Transverse colon (tissue), 4 donors: ENCODE data around the gene JAKMIP1. TPM values are rescaled to one million over a fixed set of nuclear protein-coding genes. Genes with fewer than 3 reads are reported as not detected.

Source experiments
- DNase-seq: peaks from one replicate; pipeline ENCODE4 v3.0.0-alpha.2; 2019
- H3K27ac ChIP-seq, 4 donors: fragments of 200-600 bp; sonication (generic); 2 replicates each; pipeline ENCODE4 v1.5.1; 2016 to 2018; ENCODE audit warnings: inconsistent platforms in 4 of 4
- H3K27me3 ChIP-seq: fragments of 200-600 bp; sonication (generic); 2 replicates; pipeline ENCODE4 v1.5.1; 2017; ENCODE audit warnings: inconsistent platforms
- H3K36me3 ChIP-seq, 4 donors: fragments of 200-600 bp; sonication (generic); 2 replicates each; pipeline ENCODE4 v1.5.1; 2017 to 2019; ENCODE audit warnings: inconsistent platforms in 4 of 4
- H3K4me1 ChIP-seq, 4 donors: fragments of 200-600 bp; sonication (generic); 2 replicates each; pipeline ENCODE4 v1.5.1; 2017 to 2020; ENCODE audit warnings: inconsistent platforms in 4 of 4
- H3K4me3 ChIP-seq, 4 donors: fragments of 200-600 bp; sonication (generic); 1 replicate in 1 of 4; 2 replicates in 3 of 4; pipeline versions ENCODE4 v1.5.1 to v1.6.1; 2017 to 2019; ENCODE audit warnings: inconsistent platforms in 4 of 4
- H3K9me3 ChIP-seq, 2 donors: fragments of 200-600 bp; sonication (generic); 2 replicates each; pipeline ENCODE4 v1.5.1; 2017 to 2019; ENCODE audit warnings: inconsistent platforms in 2 of 2
- CTCF ChIP-seq, 5 experiments: fragments of 200-600 bp in 3 of 5; fragments of 450-650 bp in 2 of 5; sonication (generic) in 3 of 5; IDR thresholded peaks; 1 replicate in 2 of 5; 2 replicates in 3 of 5; pipeline ENCODE4 v1.5.1; 2016 to 2017; ENCODE audit warnings: antibody characterized with exemption in 5 of 5, inconsistent platforms in 3 of 5, mild to moderate bottlenecking in 2 of 5, moderate library complexity in 1 of 5
- EP300 ChIP-seq: sonication (generic); formaldehyde crosslinking; IDR thresholded peaks from one replicate; pipeline ENCODE4 v1.6.1; 2017; ENCODE audit warnings: antibody characterized with exemption, low read depth
- POLR2A ChIP-seq: fragments of 450-650 bp; IDR thresholded peaks from one replicate; pipeline ENCODE4 v1.6.1; 2016; ENCODE audit warnings: antibody characterized with exemption, mild to moderate bottlenecking, moderate library complexity
- POLR2AphosphoS5 ChIP-seq, 3 donors: sonication (generic); formaldehyde crosslinking; IDR thresholded peaks; one replicate each; pipeline ENCODE4 v1.6.1; 2016; ENCODE audit warnings: antibody characterized with exemption in 3 of 3
- WGBS, 2 donors: methylation state at CpG; one replicate each; pipeline ENCODE4 v1.1.5; 2018; ENCODE audit warnings: low coverage in 1 of 2; 5-methylcytosine and 5-hydroxymethylcytosine counted together
- in situ Hi-C, 4 donors: fragments of 200-750 bp; cut with MboI; loops; one replicate each; pipeline versions ENCODE4 v1.15.0 to v1.15.1; 2017; ENCODE audit warnings: low sequenced_read_pairs in 3 of 4, low pct_ligation_motif_present in 1 of 4, low pct_unique_long_range_greater_than_20kb in 1 of 4
- intact Hi-C: fragments of 100-400 bp; cut with DNase I; formaldehyde crosslinking; loops from one replicate; pipeline ENCODE4 v1.15.1; 2023; ENCODE audit warnings: low total_unique reads
- total RNA-seq, 4 donors: library from RNA; depleted of rRNA; stranded (reverse); fragments of >200 nt; gene quantifications; one replicate each; pipeline ENCODE4 v1.1.0, GENCODE V29; 2016

The JAKMIP1 gene
- total RNA-seq, 4 donors from 2014 or later = 1.2 to 1.7 TPM; not detected in 2

GRCh38 chr4:5992171-5992827 is 208.1 kb downstream of the JAKMIP1 start:
- in situ Hi-C loops = no loop called here
- Histone ChIP-seq H3K27ac (no peak overlapping the region), H3K36me3 (no peaks in the 10 kb centered on the region), H3K4me3 (no peak overlapping the region), H3K27me3 (peaks cover 4% of the 10 kb centered on the region), H3K9me3 (no peaks in the 10 kb centered on the region), H3K4me1 (no peaks in the 10 kb centered on the region)
- no peak for DNase-seq
- TF ChIP-seq CTCF (IDR thresholded peaks at IDR 0.05) = no peak
- no peak for TF ChIP-seq EP300
- no peak for TF ChIP-seq POLR2AphosphoS5 (IDR thresholded peaks at IDR 0.05)
- TF ChIP-seq POLR2A = no peak
- intact Hi-C loops = no loop called here
- 72 to 92% methylated on average over 4 to 17 of the region's 17 CpGs for WGBS, 2 donors

DNA sequence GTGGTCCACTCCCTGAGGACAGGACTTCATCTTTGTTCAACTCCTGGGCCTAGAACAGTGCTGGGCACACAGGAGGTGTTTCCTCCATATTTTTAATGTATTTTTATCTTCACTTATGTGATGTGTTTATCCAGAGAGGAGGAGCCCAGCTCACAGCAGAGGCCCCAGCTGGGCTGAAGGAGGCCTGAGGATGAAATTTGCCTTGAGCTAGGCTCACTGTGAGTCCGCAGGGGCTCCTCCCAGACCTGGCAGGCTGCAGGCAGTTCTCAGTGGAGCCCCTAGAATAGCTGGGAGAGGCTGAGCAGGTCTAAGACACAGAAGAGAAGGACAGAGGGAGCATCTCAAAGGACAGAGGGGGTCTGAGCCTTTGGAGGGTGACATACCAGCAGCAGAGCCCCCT is 208.9 kb downstream of the JAKMIP1 start:
- peaks cover 4% of the 10 kb centered on the region for H3K27me3 ChIP-seq
- no peaks in the 10 kb centered on the region for H3K9me3 ChIP-seq
- H3K4me3 ChIP-seq = no peak overlapping the region
- in situ Hi-C loops = no loop called here
- 19% methylated on average over 1 of the region's 1 CpG; no CpG with 5 or more reads in 1 of the 2 donors for WGBS, 2 donors
- TF ChIP-seq POLR2A (no peak), POLR2AphosphoS5 (IDR thresholded peaks at IDR 0.05) (no peak), CTCF (IDR thresholded peaks at IDR 0.05) (no peak), EP300 (no peak)
- DNase-seq = no peak
- intact Hi-C loops = no loop called here
- H3K27ac ChIP-seq = no peak overlapping the region
- no peaks in the 10 kb centered on the region for H3K36me3 ChIP-seq
- H3K4me1 ChIP-seq = no peaks in the 10 kb centered on the region

GRCh38 chr4:5990446-5991160 is 209.7 kb downstream of the JAKMIP1 start:
- Histone ChIP-seq H3K36me3 (no peaks in the 10 kb centered on the region), H3K27ac (no peak overlapping the region), H3K4me1 (no peaks in the 10 kb centered on the region), H3K9me3 (no peaks in the 10 kb centered on the region), H3K4me3 (no peak overlapping the region), H3K27me3 (peaks cover 4% of the 10 kb centered on the region)
- 90 to 100% methylated on average over 2 to 16 of the region's 16 CpGs for WGBS, 2 donors
- intact Hi-C loops (no loop called here), in situ Hi-C loops (no loop called here)
- no peak for TF ChIP-seq CTCF (IDR thresholded peaks at IDR 0.05)
- TF ChIP-seq POLR2A = no peak
- no peak for TF ChIP-seq EP300
- no peak for TF ChIP-seq POLR2AphosphoS5 (IDR thresholded peaks at IDR 0.05)
- no peak for DNase-seq

GRCh38 chr4:5989236-5990225 is 210.8 kb downstream of the JAKMIP1 start:
- Histone ChIP-seq H3K27me3 (peaks cover 4% of the 10 kb centered on the region), H3K4me3 (no peak overlapping the region), H3K27ac (no peak overlapping the region), H3K9me3 (no peaks in the 10 kb centered on the region), H3K4me1 (no peaks in the 10 kb centered on the region), H3K36me3 (no peaks in the 10 kb centered on the region)
- no peak for DNase-seq
- in situ Hi-C loops (no loop called here), intact Hi-C loops (no loop called here)
- no peak for TF ChIP-seq CTCF (IDR thresholded peaks at IDR 0.05)
- TF ChIP-seq EP300 = no peak
- TF ChIP-seq POLR2A = no peak
- no peak for TF ChIP-seq POLR2AphosphoS5 (IDR thresholded peaks at IDR 0.05)
- WGBS, 2 donors = 40 to 72% methylated on average over 1 to 18 of the region's 18 CpGs
